MM.1S (cell line): ENCODE data around the gene EXOC4.

ENCODE experiments used
- DNase-seq: peaks from one replicate; pipeline ENCODE4 v3.0.0-alpha.2; 2015
- H2AFZ ChIP-seq: fragments of 300-600 bp; sonication (generic); 2 replicates; pipeline ENCODE4 v1.6.0; 2016; ENCODE audit warnings: antibody characterized with exemption, low read length
- H3F3A ChIP-seq: fragments of 300-600 bp; sonication (generic); 2 replicates; pipeline ENCODE4 v1.6.1; 2016; ENCODE audit warnings: mild to moderate bottlenecking, antibody characterized with exemption, low read length, moderate library complexity, mixed read lengths; ENCODE audit not compliant: insufficient read depth
- H3K27ac ChIP-seq: fragments of 300-600 bp; sonication (generic); 2 replicates; pipeline ENCODE4 v1.5.1; 2016; ENCODE audit warnings: mild to moderate bottlenecking, low read length
- H3K27me3 ChIP-seq: fragments of 300-600 bp; sonication (generic); replicated peaks from 2 replicates; pipeline ENCODE4 v1.6.0; 2016; ENCODE audit warnings: low read length; ENCODE audit not compliant: insufficient read depth
- H3K36me3 ChIP-seq: fragments of 300-600 bp; sonication (generic); replicated peaks from 2 replicates; pipeline ENCODE4 v1.6.1; 2016; ENCODE audit warnings: mild to moderate bottlenecking, low read length, mixed read lengths; ENCODE audit not compliant: insufficient read depth
- H3K4me1 ChIP-seq: fragments of 300-600 bp; sonication (generic); 2 replicates; pipeline ENCODE4 v1.6.1; 2016; ENCODE audit warnings: low read length, mixed read lengths
- H3K4me2 ChIP-seq: fragments of 300-600 bp; sonication (generic); 2 replicates; pipeline ENCODE4 v1.6.0; 2016; ENCODE audit warnings: low read depth, low read length
- H3K4me3 ChIP-seq: fragments of 300-600 bp; sonication (generic); 2 replicates; pipeline ENCODE4 v1.5.1; 2016; ENCODE audit warnings: low read length, mixed read lengths
- H3K79me2 ChIP-seq: fragments of 300-600 bp; sonication (generic); 2 replicates; pipeline ENCODE4 v1.6.1; 2016; ENCODE audit warnings: mixed run types, low read length, mixed read lengths
- H3K9ac ChIP-seq: fragments of 300-600 bp; sonication (generic); 2 replicates; pipeline ENCODE4 v1.6.1; 2016; ENCODE audit warnings: low read length, mixed read lengths
- H3K9me2 ChIP-seq: fragments of 300-600 bp; sonication (generic); replicated peaks from 2 replicates; pipeline ENCODE4 v1.6.1; 2016; ENCODE audit warnings: mild to moderate bottlenecking, low read length, mixed read lengths; ENCODE audit not compliant: insufficient read depth
- H3K9me3 ChIP-seq: fragments of 300-600 bp; sonication (generic); replicated peaks from 2 replicates; pipeline ENCODE4 v1.6.1; 2016; ENCODE audit warnings: mild to moderate bottlenecking, low read length, mixed read lengths; ENCODE audit not compliant: insufficient read depth
- H4K20me1 ChIP-seq: fragments of 300-600 bp; sonication (generic); 2 replicates; pipeline ENCODE4 v1.6.1; 2016; ENCODE audit warnings: mild to moderate bottlenecking, low read length, moderate library complexity, mixed read lengths; ENCODE audit not compliant: insufficient read depth
- CTCF ChIP-seq: fragments of 300-600 bp; sonication (generic); IDR thresholded peaks from 2 replicates; pipeline ENCODE4 v1.5.1; 2016; ENCODE audit warnings: antibody characterized with exemption, low read length, mixed read lengths
- EZH2 ChIP-seq: fragments of 300-600 bp; sonication (generic); optimal IDR thresholded peaks from 2 replicates; pipeline ENCODE3; 2017; ENCODE audit warnings: low read depth, mild to moderate bottlenecking, antibody characterized with exemption, low read length, mixed read lengths
- EZH2phosphoT487 ChIP-seq: fragments of 300-600 bp; sonication (generic); IDR thresholded peaks from 2 replicates; pipeline ENCODE4 v1.6.1; 2018; ENCODE audit warnings: antibody characterized with exemption, low read length

EXOC4 gene

GRCh38 chr7:133571076-133571475 is 318.2 kb downstream of the EXOC4 start:
- no peak overlapping the region for H3K27ac ChIP-seq

GRCh38 chr7:133572087-133572486 is 319.2 kb downstream of the EXOC4 start:
- TF ChIP-seq CTCF (no peak), EZH2phosphoT487 (no peak), EZH2 (no peak)

More at GRCh38 chr7:133571076-133571475, 318.2 kb downstream of the EXOC4 start:
- Histone ChIP-seq H3K36me3 (no peaks in the 10 kb centered on the region), H2AFZ (no peak overlapping the region), H3K9me3 (no peaks in the 10 kb centered on the region), H3K4me3 (no peak overlapping the region), H3K4me2 (no peak overlapping the region), H3K9me2 (no peaks in the 10 kb centered on the region), H3F3A (no peaks in the 10 kb centered on the region), H3K27me3 (no peaks in the 10 kb centered on the region), H4K20me1 (no peaks in the 10 kb centered on the region), H3K79me2 (no peaks in the 10 kb centered on the region), H3K4me1 (peaks cover 9% of the 10 kb centered on the region), H3K9ac (no peak overlapping the region)
- no peak for DNase-seq
- TF ChIP-seq CTCF (no peak), EZH2phosphoT487 (no peak), EZH2 (no peak)

GRCh38 chr7:133572843-133573242 is 320.0 kb downstream of the EXOC4 start:
- Histone ChIP-seq H4K20me1 (no peaks in the 10 kb centered on the region), H3K27me3 (no peaks in the 10 kb centered on the region), H2AFZ (no peak overlapping the region), H3K27ac (no peak overlapping the region), H3K9ac (no peak overlapping the region), H3K36me3 (no peaks in the 10 kb centered on the region), H3F3A (no peaks in the 10 kb centered on the region), H3K9me3 (no peaks in the 10 kb centered on the region), H3K9me2 (no peaks in the 10 kb centered on the region), H3K79me2 (no peaks in the 10 kb centered on the region), H3K4me2 (no peak overlapping the region), H3K4me1 (peaks cover 9% of the 10 kb centered on the region), H3K4me3 (no peak overlapping the region)
- TF ChIP-seq EZH2phosphoT487 (no peak), CTCF (no peak), EZH2 (no peak)
- DNase-seq = peak; percentile 31

More at GRCh38 chr7:133572087-133572486, 319.2 kb downstream of the EXOC4 start:
- Histone ChIP-seq H3K36me3 (no peaks in the 10 kb centered on the region), H3F3A (no peaks in the 10 kb centered on the region), H3K4me1 (peaks cover 9% of the 10 kb centered on the region), H3K27ac (no peak overlapping the region), H3K4me3 (no peak overlapping the region), H4K20me1 (no peaks in the 10 kb centered on the region), H2AFZ (no peak overlapping the region), H3K9ac (no peak overlapping the region), H3K27me3 (no peaks in the 10 kb centered on the region), H3K79me2 (no peaks in the 10 kb centered on the region), H3K9me3 (no peaks in the 10 kb centered on the region), H3K9me2 (no peaks in the 10 kb centered on the region), H3K4me2 (no peak overlapping the region)
- DNase-seq = no peak
